ENCODE data around the gene NR6A1. TPM values are rescaled to one million over a fixed set of nuclear protein-coding genes. Genes with fewer than 3 reads are reported as not detected.

NR6A1 gene
- polyA plus RNA-seq, 1 donor from 2014 or later = 4.3 TPM

- Histone ChIP-seq H3K36me3 (ENCODE audit: insufficient read depth, low read length) (no peaks in the 10 kb centered on the region), H3K27ac (ENCODE audit: low read length) (no peak overlapping the region), H3K79me2 (replicated peaks; ENCODE audit: insufficient read depth, low read length) (no peaks in the 10 kb centered on the region), H3F3A (ENCODE audit: insufficient read depth, low read length, poor library complexity, severe bottlenecking) (no peaks in the 10 kb centered on the region), H3K9ac (ENCODE audit: low read length) (no peak overlapping the region), H3K4me2 (ENCODE audit: low read length) (no peak overlapping the region), H3K9me3 (ENCODE audit: low read length) (no peaks in the 10 kb centered on the region), H2AFZ (ENCODE audit: low read depth, low read length) (no peak overlapping the region), H4K20me1 (ENCODE audit: insufficient read depth) (no peaks in the 10 kb centered on the region), H3K4me3 (ENCODE audit: low read length) (no peak overlapping the region), H3K27me3 (ENCODE audit: insufficient read depth, low read depth, low read length) (no peaks in the 10 kb centered on the region), H3K9me2 (ENCODE audit: insufficient read depth, low read length) (no peaks in the 10 kb centered on the region)
- no peak for TF ChIP-seq MXI1 (conservative IDR thresholded peaks at IDR 0.05; ENCODE audit: poor library complexity, severe bottlenecking)
- TF ChIP-seq CTCF (IDR thresholded peaks at IDR 0.05; ENCODE audit: poor library complexity, severe bottlenecking) = no peak
- TF ChIP-seq EZH2 (IDR thresholded peaks at IDR 0.05; ENCODE audit: borderline replicate concordance, insufficient read depth, low read length, poor library complexity, severe bottlenecking) = no peak
- TF ChIP-seq TAF1 (IDR thresholded peaks at IDR 0.05; ENCODE audit: low read depth) = no peak
- no peak for TF ChIP-seq REST (IDR thresholded peaks at IDR 0.05; ENCODE audit: borderline replicate concordance)
- no peak for TF ChIP-seq RAD21 (conservative IDR thresholded peaks at IDR 0.05)
- no peak for TF ChIP-seq POLR2AphosphoS5 (IDR thresholded peaks at IDR 0.05)
- TF ChIP-seq SMC3 (conservative IDR thresholded peaks at IDR 0.05; ENCODE audit: poor library complexity) = no peak
- no peak for TF ChIP-seq EP300 (conservative IDR thresholded peaks at IDR 0.05; ENCODE audit: poor library complexity, severe bottlenecking)
These were observed 244.9 kb downstream of the NR6A1 start for GRCh38 chr9:124526174-124526573.

GRCh38 chr9:124522121-124523098 lies 248.7 kb downstream of the NR6A1 start:
- Histone ChIP-seq H3K9ac (ENCODE audit: low read length) (no peak overlapping the region), H3K79me2 (replicated peaks; ENCODE audit: insufficient read depth, low read length) (no peaks in the 10 kb centered on the region), H4K20me1 (ENCODE audit: insufficient read depth) (no peaks in the 10 kb centered on the region), H3K4me2 (ENCODE audit: low read length) (no peak overlapping the region), H3K9me2 (ENCODE audit: insufficient read depth, low read length) (no peaks in the 10 kb centered on the region), H3F3A (ENCODE audit: insufficient read depth, low read length, poor library complexity, severe bottlenecking) (no peaks in the 10 kb centered on the region), H3K27ac (ENCODE audit: low read length) (no peak overlapping the region), H2AFZ (ENCODE audit: low read depth, low read length) (no peak overlapping the region), H3K9me3 (ENCODE audit: low read length) (no peaks in the 10 kb centered on the region), H3K36me3 (ENCODE audit: insufficient read depth, low read length) (no peaks in the 10 kb centered on the region), H3K27me3 (ENCODE audit: insufficient read depth, low read depth, low read length) (no peaks in the 10 kb centered on the region), H3K4me3 (ENCODE audit: low read length) (no peak overlapping the region)
- TF ChIP-seq RAD21 (conservative IDR thresholded peaks at IDR 0.05) (no peak), POLR2AphosphoS5 (IDR thresholded peaks at IDR 0.05) (no peak), CTCF (IDR thresholded peaks at IDR 0.05; ENCODE audit: poor library complexity, severe bottlenecking) (no peak), EZH2 (IDR thresholded peaks at IDR 0.05; ENCODE audit: borderline replicate concordance, insufficient read depth, low read length, poor library complexity, severe bottlenecking) (no peak), REST (IDR thresholded peaks at IDR 0.05; ENCODE audit: borderline replicate concordance) (no peak), SMC3 (conservative IDR thresholded peaks at IDR 0.05; ENCODE audit: poor library complexity) (no peak), TAF1 (IDR thresholded peaks at IDR 0.05; ENCODE audit: low read depth) (no peak), EP300 (conservative IDR thresholded peaks at IDR 0.05; ENCODE audit: poor library complexity, severe bottlenecking) (no peak), MXI1 (conservative IDR thresholded peaks at IDR 0.05; ENCODE audit: poor library complexity, severe bottlenecking) (no peak)
